ENCODE measurements around the gene MACF1.

DNA sequence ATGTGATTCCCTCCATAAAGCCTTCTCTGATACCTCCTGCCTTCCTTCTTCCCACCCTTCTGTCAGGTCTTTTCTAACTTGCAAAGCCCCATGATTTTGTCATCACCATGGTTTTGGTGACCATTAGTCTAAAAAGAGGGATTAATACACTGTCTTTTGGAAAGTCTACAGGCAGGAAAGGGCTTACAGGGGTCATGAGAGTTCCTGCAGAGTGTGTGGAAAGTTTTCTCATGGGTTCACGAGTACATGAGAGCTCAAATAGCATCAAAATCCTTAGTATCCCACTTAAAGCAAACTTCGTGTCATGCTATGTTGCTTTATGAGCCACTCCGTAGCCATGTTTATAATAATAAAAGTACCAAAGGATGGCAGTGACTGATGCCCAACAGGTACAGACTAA lies 200.4 kb downstream of the MACF1 start:
- TF ChIP-seq EZH2 (optimal IDR thresholded peaks at IDR 0.05; ENCODE audit: low read depth, low read length): no peak
- no peak for TF ChIP-seq CTCF (IDR thresholded peaks at IDR 0.05; ENCODE audit: low read length)
- no peak for TF ChIP-seq EZH2phosphoT487 (IDR thresholded peaks at IDR 0.05; ENCODE audit: low read length)
